ENCODE results near the gene CCDC148.

DNA sequence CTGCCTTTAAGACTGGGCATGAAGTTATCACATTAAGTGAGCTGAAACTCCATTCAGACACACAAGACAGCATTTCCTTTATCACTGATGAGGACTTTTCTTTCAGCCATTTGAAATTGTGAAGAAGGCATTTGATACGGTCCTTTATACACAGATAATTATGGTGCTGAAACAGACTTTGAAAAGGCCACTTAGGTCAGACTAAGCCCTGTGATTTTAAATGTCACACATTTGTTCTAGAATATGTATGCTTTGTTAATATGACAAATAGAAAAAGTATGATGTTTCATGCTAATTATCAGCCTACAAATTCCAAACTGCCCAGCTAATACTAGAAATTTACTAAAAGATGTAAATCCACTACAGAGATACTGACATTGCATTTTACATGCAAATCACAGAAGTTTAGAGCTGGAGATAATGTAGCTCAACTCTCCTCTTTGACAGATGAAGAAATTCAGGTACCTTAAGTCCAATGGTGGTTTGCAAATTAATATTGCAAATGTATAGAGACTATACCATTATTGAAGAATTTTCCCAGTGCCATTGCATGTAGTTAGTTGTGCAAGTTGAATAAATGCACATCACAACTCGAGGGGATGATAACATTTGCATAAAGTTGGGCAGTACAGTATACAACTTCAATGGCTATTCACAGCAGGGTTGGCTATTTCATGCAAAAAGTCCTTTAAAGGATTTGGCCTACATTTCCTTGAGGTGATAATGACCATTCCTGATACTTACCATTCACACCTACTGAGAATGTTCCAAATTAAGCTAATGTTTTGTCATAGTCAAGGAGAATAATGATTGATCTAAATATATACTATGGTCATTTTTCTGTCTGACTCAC is 179.7 kb downstream of the CCDC148 start:
- no peak for TF ChIP-seq POLR2A (IDR thresholded peaks at IDR 0.05; ENCODE audit: low read length)
- no peak for TF ChIP-seq GATA1 (IDR thresholded peaks at IDR 0.05; ENCODE audit: low read depth, low read length)

All from erythroblast (primary cell).